Measurements from ENCODE around the gene FETUB.

- TF ChIP-seq CTCF (optimal IDR thresholded peaks at IDR 0.05 in 1 of 3, IDR thresholded peaks at IDR 0.05 in 1 of 3, conservative IDR thresholded peaks at IDR 0.05 in 1 of 3; ENCODE audit: extremely low read depth in 1 of 3, insufficient read depth in 2 of 3, low read length in 3 of 3), result no peak
- TF ChIP-seq EZH2 (IDR thresholded peaks at IDR 0.05; ENCODE audit: low read length), result no peak
Measured at GRCh38 chr3:186612065-186612464, 28.1 kb upstream of the FETUB start.

Measured in keratinocyte (primary cell).